HCT116 (cell line): ENCODE results near the gene CLPX. TPM values are rescaled to one million over a fixed set of nuclear protein-coding genes. Genes with fewer than 3 reads are reported as not detected.

Source experiments
- ATAC-seq: fragments of 200-7000 bp; cut with Tn5 transposase; 2 replicates; pipeline ENCODE4 v1.9.1; 2020; ENCODE audit warnings: mild to moderate bottlenecking, moderate library complexity
- BruUV-seq: library from RNA; stranded (reverse); fragments of 400-500 nt; replicated peaks from 2 replicates; lab custom pipeline; 2021; lab: Mats Ljungman, UMichigan
- CTCF ChIA-PET: fragments of 300-600 bp; sonication (Branson Sonifier 250); formaldehyde crosslinking; loops from one replicate; lab custom pipeline; 2021; ENCODE audit warnings: antibody characterized with exemption; lab: Charles Lee
- POLR2A ChIA-PET: fragments of 300-600, 350-600 bp; sonication (Branson Sonifier 250); formaldehyde crosslinking; loops from one replicate; lab custom pipeline; 2021; ENCODE audit warnings: antibody characterized with exemption; lab: Charles Lee
- RAD21 ChIA-PET, 2 experiments: fragments of 300-600 bp; sonication (Branson Sonifier 250); formaldehyde crosslinking; loops; one replicate each; lab custom pipeline; 2023; ENCODE audit warnings: low total read pairs in 2 of 2; ENCODE audit not compliant: uncharacterized antibody in 2 of 2, unreplicated experiment in 2 of 2, low non-redundant PET in 1 of 2; lab: Charles Lee
- DNase-seq: peaks from one replicate; pipeline ENCODE4 v3.0.0-alpha.2; 2010; ENCODE audit warnings: low read depth, low spot score
- H2AFZ ChIP-seq: fragments of 200-600 bp; shearing (Covaris generic), sonication (generic); 2 replicates; pipeline ENCODE4 v1.6.1; 2017; ENCODE audit warnings: low read depth, mixed run types, mixed read lengths, antibody characterized with exemption, low read length; ENCODE audit not compliant: poor library complexity, severe bottlenecking
- H3K27ac ChIP-seq: 2 replicates; pipeline ENCODE4 v1.5.1; 2012; ENCODE audit warnings: low read depth, low read length
- H3K27me3 ChIP-seq: fragments of 200-600 bp; sonication (generic); 2 replicates; pipeline ENCODE4 v1.6.1; 2016; ENCODE audit warnings: mixed run types, low read length, mixed read lengths; ENCODE audit not compliant: insufficient read depth
- H3K36me3 ChIP-seq, 2 experiments: fragments of 200-500 bp in 1 of 2; fragments of 200-600 bp in 1 of 2; sonication (Bioruptor generic) in 1 of 2; sonication (generic) in 1 of 2; 2 replicates each; pipeline versions ENCODE4 v1.5.1 to v1.6.1; 2014 to 2016; ENCODE audit warnings: low read length in 2 of 2, inconsistent platforms in 1 of 2, mixed read lengths in 1 of 2, mixed run types in 1 of 2; ENCODE audit not compliant: insufficient read depth in 2 of 2, control insufficient read depth in 1 of 2
- H3K4me1 ChIP-seq, 2 experiments: fragments of 200-600 bp in 1 of 2; sonication (generic) in 1 of 2; 2 replicates each; pipeline versions ENCODE4 v1.5.1 to v1.6.1; 2012 to 2017; ENCODE audit warnings: low read length in 2 of 2, inconsistent platforms in 1 of 2, mild to moderate bottlenecking in 1 of 2, mixed read lengths in 1 of 2, mixed run types in 1 of 2, moderate library complexity in 1 of 2; ENCODE audit not compliant: insufficient read depth in 2 of 2, control insufficient read depth in 1 of 2
- H3K4me2 ChIP-seq: fragments of 200-600 bp; sonication (generic); 2 replicates; pipeline ENCODE4 v1.6.1; 2017; ENCODE audit warnings: mixed run types, low read length, mixed read lengths
- H3K4me3 ChIP-seq, 2 experiments: fragments of 200-600 bp in 1 of 2; sonication (generic) in 1 of 2; replicated peaks in 1 of 2; 2 replicates each; pipeline ENCODE4 v1.5.1; 2011 to 2016; ENCODE audit warnings: low read length in 2 of 2, control low read depth in 1 of 2, low read depth in 1 of 2, mild to moderate bottlenecking in 1 of 2, mixed read lengths in 1 of 2, mixed run types in 1 of 2
- H3K79me2 ChIP-seq: fragments of 200-600 bp; sonication (generic); 2 replicates; pipeline ENCODE4 v1.6.1; 2017; ENCODE audit warnings: mild to moderate bottlenecking, mixed run types, low read length, moderate library complexity, mixed read lengths; ENCODE audit not compliant: insufficient read depth
- H3K9ac ChIP-seq: fragments of 200-600 bp; sonication (generic); 2 replicates; pipeline ENCODE4 v1.6.1; 2016; ENCODE audit warnings: low read length, mixed read lengths
- H3K9me2 ChIP-seq: fragments of 200-600 bp; sonication (generic), shearing (Covaris generic); 2 replicates; pipeline ENCODE4 v1.6.1; 2017; ENCODE audit warnings: mixed run types, mild to moderate bottlenecking, moderate library complexity; ENCODE audit not compliant: insufficient read depth
- H3K9me3 ChIP-seq, 2 experiments: fragments of 200-500 bp in 1 of 2; fragments of 200-600 bp in 1 of 2; sonication (Bioruptor generic) in 1 of 2; sonication (generic) in 1 of 2; 2 replicates each; pipeline ENCODE4 v1.6.1; 2014 to 2017; ENCODE audit warnings: low read length in 2 of 2, mixed read lengths in 2 of 2, inconsistent platforms in 1 of 2, low read depth in 1 of 2, mild to moderate bottlenecking in 1 of 2, mixed run types in 1 of 2, moderate library complexity in 1 of 2; ENCODE audit not compliant: control insufficient read depth in 1 of 2, insufficient read depth in 1 of 2
- H4K20me1 ChIP-seq: fragments of 200-600 bp; sonication (generic), shearing (Covaris generic); 2 replicates; pipeline ENCODE4 v1.6.1; 2017; ENCODE audit warnings: mixed run types, mild to moderate bottlenecking, moderate library complexity; ENCODE audit not compliant: insufficient read depth
- CBX3 ChIP-seq: IDR thresholded peaks from 2 replicates; pipeline ENCODE4 v1.6.1; 2012; ENCODE audit warnings: low read depth
- CEBPB ChIP-seq: IDR thresholded peaks from 2 replicates; pipeline ENCODE4 v1.6.1; 2012; ENCODE audit warnings: low read depth
- EGR1 ChIP-seq: IDR thresholded peaks from 2 replicates; pipeline ENCODE4 v1.6.1; 2012; ENCODE audit warnings: low read depth
- JUND ChIP-seq: IDR thresholded peaks from 2 replicates; pipeline ENCODE4 v1.6.1; 2012
- RAD21 ChIP-seq: IDR thresholded peaks from 2 replicates; pipeline ENCODE4 v1.6.1; 2012; ENCODE audit warnings: low read depth, mild to moderate bottlenecking
- SIN3A ChIP-seq: IDR thresholded peaks from 2 replicates; pipeline ENCODE4 v1.6.1; 2012; ENCODE audit warnings: low read depth
- SRF ChIP-seq: IDR thresholded peaks from 2 replicates; pipeline ENCODE4 v1.6.1; 2012; ENCODE audit warnings: low read depth
- ZFX ChIP-seq: fragments of 450-650 bp; IDR thresholded peaks from 2 replicates; pipeline ENCODE4 v1.6.1; 2017
- intact Hi-C: fragments of 100-400 bp; cut with micrococcal nuclease; formaldehyde crosslinking; loops from 2 replicates; pipeline ENCODE4 v1.10.0; 2022
- total RNA-seq: library from RNA; stranded (reverse); gene quantifications from one replicate; pipeline ENCODE4 v1.2.1, GENCODE V29; 2021; ENCODE audit not compliant: unreplicated experiment
- TF ChIP-seq, protein P1 (sequence below): IDR thresholded peaks from 2 replicates; pipeline ENCODE4 v1.6.1; 2011; ENCODE audit warnings: mild to moderate bottlenecking, low read length, moderate library complexity; ENCODE audit not compliant: insufficient replicate concordance; ENCODE audit errors: extremely low read depth
- TF ChIP-seq, protein P2 (sequence below), 3 experiments: fragments of 200-600 bp in 1 of 3; sonication (generic) in 1 of 3; IDR thresholded peaks in 2 of 3; conservative IDR thresholded peaks in 1 of 3; 2 replicates each; pipeline ENCODE4 v1.5.1; 2012 to 2017; ENCODE audit warnings: low read depth in 2 of 3, low read length in 2 of 3, antibody characterized with exemption in 1 of 3, borderline replicate concordance in 1 of 3, control low read depth in 1 of 3, mild to moderate bottlenecking in 1 of 3, mixed read lengths in 1 of 3, mixed run types in 1 of 3, moderate library complexity in 1 of 3; ENCODE audit not compliant: insufficient read depth in 1 of 3
- TF ChIP-seq, protein P3 (sequence below): IDR thresholded peaks from 2 replicates; pipeline ENCODE4 v1.6.1; 2012

CLPX gene
- total RNA-seq, 1 experiment from 2014 or later = 64.1 TPM

DNA sequence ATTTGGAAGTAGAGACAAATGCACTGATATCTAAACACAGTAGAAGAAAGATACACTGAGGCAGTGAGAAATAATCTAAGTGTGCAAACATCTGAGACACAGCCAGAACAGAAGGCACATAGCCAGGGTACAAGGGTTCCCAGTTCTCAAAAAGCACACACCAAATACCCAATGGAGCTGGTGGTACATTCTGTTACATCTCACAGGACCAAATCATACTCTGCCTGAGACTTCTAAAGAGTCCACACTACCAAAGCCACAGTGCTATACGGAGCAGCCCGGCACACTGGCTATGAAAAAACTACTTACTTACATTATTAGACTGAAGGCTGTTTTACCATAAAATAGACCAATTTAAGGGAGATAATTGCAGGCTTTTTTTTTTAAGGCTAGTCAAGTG, 19.3 kb downstream of the CLPX start:
- TF ChIP-seq RAD21 (no peak), ZFX (no peak), CEBPB (no peak), SIN3A (no peak), SRF (no peak), EGR1 (no peak), CBX3 (no peak), JUND (no peak)
- TF ChIP-seq, protein P1, sequence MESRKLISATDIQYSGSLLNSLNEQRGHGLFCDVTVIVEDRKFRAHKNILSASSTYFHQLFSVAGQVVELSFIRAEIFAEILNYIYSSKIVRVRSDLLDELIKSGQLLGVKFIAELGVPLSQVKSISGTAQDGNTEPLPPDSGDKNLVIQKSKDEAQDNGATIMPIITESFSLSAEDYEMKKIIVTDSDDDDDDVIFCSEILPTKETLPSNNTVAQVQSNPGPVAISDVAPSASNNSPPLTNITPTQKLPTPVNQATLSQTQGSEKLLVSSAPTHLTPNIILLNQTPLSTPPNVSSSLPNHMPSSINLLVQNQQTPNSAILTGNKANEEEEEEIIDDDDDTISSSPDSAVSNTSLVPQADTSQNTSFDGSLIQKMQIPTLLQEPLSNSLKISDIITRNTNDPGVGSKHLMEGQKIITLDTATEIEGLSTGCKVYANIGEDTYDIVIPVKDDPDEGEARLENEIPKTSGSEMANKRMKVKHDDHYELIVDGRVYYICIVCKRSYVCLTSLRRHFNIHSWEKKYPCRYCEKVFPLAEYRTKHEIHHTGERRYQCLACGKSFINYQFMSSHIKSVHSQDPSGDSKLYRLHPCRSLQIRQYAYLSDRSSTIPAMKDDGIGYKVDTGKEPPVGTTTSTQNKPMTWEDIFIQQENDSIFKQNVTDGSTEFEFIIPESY = no peak
- TF ChIP-seq, protein P2, sequence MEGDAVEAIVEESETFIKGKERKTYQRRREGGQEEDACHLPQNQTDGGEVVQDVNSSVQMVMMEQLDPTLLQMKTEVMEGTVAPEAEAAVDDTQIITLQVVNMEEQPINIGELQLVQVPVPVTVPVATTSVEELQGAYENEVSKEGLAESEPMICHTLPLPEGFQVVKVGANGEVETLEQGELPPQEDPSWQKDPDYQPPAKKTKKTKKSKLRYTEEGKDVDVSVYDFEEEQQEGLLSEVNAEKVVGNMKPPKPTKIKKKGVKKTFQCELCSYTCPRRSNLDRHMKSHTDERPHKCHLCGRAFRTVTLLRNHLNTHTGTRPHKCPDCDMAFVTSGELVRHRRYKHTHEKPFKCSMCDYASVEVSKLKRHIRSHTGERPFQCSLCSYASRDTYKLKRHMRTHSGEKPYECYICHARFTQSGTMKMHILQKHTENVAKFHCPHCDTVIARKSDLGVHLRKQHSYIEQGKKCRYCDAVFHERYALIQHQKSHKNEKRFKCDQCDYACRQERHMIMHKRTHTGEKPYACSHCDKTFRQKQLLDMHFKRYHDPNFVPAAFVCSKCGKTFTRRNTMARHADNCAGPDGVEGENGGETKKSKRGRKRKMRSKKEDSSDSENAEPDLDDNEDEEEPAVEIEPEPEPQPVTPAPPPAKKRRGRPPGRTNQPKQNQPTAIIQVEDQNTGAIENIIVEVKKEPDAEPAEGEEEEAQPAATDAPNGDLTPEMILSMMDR (IDR thresholded peaks at IDR 0.05 in 2 of 3, conservative IDR thresholded peaks at IDR 0.05 in 1 of 3; ENCODE audit: borderline replicate concordance in 1 of 3, insufficient read depth in 1 of 3, low read depth in 2 of 3, low read length in 2 of 3) = no peak
- TF ChIP-seq, protein P3, sequence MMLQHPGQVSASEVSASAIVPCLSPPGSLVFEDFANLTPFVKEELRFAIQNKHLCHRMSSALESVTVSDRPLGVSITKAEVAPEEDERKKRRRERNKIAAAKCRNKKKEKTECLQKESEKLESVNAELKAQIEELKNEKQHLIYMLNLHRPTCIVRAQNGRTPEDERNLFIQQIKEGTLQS = no peak
- TF ChIP-seq, all 23 proteins: peak for 0

More for the DNA sequence above, 19.3 kb downstream of the CLPX start:
- ChIA-PET RAD21 (no interaction called here), CTCF (no interaction called here), POLR2A (no interaction called here)
- peaks cover 19% of the 10 kb centered on the region; the same call in 1 of the 2 replicates for H3K79me2 ChIP-seq
- no peak overlapping the region for H3K9ac ChIP-seq
- H2AFZ ChIP-seq = no peak overlapping the region
- H3K27me3 ChIP-seq = no peaks in the 10 kb centered on the region
- no peak overlapping the region for H3K4me2 ChIP-seq
- no peak overlapping the region for H3K27ac ChIP-seq
- ATAC-seq = no peak
- H3K9me2 ChIP-seq = no peaks in the 10 kb centered on the region
- H3K4me3 ChIP-seq = no peak overlapping the region
- H3K4me1 ChIP-seq = no peaks in the 10 kb centered on the region
- intact Hi-C loops = no loop called here
- no peak for DNase-seq
- BruUV-seq = no TSS peak
- peaks cover 11 to 17% of the 10 kb centered on the region in 2 experiments; a peak in 3 of 4 replicates for H3K36me3 ChIP-seq
- H3K9me3 ChIP-seq = no peaks in the 10 kb centered on the region
- no peaks in the 10 kb centered on the region for H4K20me1 ChIP-seq
